ENCODE data around the gene LRRC7. TPM values are rescaled to one million over a fixed set of nuclear protein-coding genes. Genes with fewer than 3 reads are reported as not detected.
"Not testable (repeated sequence)": the region's sequence is repeated elsewhere in the genome, so short reads cannot be mapped to it uniquely, and the experiment has no call there.

Gene LRRC7
- total and polyA plus RNA-seq, 7 donors, result 0.33 to 1.2 (median 0.94) TPM; not detected in 2

DNA sequence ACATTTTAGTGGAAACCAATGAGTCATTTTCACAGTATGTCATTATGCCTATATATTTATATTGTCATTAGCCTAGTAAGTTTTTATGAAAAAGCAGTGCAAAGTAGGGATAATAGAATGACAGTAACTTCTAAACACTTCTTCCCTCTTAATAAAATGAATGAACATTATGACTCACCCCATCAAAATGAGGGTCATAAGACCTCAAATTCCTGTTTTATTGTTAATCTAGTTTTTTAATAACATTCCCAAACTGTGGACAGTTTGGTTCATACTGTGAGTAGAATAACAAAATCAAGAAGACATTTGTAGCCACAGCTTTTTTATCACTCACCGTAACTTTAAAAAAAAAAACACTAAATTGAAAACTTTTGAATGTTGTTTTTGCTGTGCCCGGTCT is 477.1 kb downstream of the LRRC7 start:
- 82 to 92% (median 88%) methylated on average over 2 of the region's 2 CpGs for WGBS, 3 donors
- H3K27me3 ChIP-seq (ENCODE audit: insufficient read depth in 3 of 3, low read length in 2 of 3), result no peaks in the 10 kb centered on the region
- no peaks in the 10 kb centered on the region for H3K9me3 ChIP-seq
- no peak for ATAC-seq
- intact Hi-C loops (cut with DNase I), result no loop called here
- no peaks in the 10 kb centered on the region for H3K4me1 ChIP-seq
- TF ChIP-seq, protein P1, sequence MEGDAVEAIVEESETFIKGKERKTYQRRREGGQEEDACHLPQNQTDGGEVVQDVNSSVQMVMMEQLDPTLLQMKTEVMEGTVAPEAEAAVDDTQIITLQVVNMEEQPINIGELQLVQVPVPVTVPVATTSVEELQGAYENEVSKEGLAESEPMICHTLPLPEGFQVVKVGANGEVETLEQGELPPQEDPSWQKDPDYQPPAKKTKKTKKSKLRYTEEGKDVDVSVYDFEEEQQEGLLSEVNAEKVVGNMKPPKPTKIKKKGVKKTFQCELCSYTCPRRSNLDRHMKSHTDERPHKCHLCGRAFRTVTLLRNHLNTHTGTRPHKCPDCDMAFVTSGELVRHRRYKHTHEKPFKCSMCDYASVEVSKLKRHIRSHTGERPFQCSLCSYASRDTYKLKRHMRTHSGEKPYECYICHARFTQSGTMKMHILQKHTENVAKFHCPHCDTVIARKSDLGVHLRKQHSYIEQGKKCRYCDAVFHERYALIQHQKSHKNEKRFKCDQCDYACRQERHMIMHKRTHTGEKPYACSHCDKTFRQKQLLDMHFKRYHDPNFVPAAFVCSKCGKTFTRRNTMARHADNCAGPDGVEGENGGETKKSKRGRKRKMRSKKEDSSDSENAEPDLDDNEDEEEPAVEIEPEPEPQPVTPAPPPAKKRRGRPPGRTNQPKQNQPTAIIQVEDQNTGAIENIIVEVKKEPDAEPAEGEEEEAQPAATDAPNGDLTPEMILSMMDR (IDR thresholded peaks at IDR 0.05), result no peak
- H3K27ac ChIP-seq, result no peak overlapping the region
- H3K36me3 ChIP-seq (ENCODE audit: insufficient read depth in 1 of 2, low read depth in 1 of 2), result no peaks in the 10 kb centered on the region
- no peak for DNase-seq
- no peak overlapping the region for H3K4me3 ChIP-seq

DNA sequence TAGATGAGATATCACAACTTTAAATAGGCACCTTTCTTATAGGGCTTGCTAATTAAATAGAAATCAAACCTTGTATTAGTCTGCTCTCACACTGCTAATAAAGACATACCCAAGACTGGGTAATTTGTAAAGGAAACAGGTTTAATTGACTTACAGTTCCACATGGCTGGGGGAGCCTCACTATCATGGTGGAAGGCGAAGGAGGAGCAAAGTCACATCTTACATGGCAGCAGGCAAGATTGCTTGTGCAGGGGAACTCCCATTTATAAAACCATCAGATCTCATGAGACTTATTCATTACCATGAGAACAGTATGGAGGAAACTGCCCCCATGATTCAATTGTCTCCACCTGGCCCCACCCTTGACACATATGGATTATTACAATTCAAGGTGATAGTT is 477.9 kb downstream of the LRRC7 start:
- WGBS, 3 donors, result 96 to 100% (median 96%) methylated on average over 1 of the region's 1 CpG
- intact Hi-C loops (cut with DNase I); H3K27ac ChIP-seq; ATAC-seq; DNase-seq; H3K4me3 ChIP-seq; H3K4me1 ChIP-seq; H3K27me3 ChIP-seq (ENCODE audit: insufficient read depth in 3 of 3, low read length in 2 of 3); H3K9me3 ChIP-seq; H3K36me3 ChIP-seq (ENCODE audit: insufficient read depth in 1 of 2, low read depth in 1 of 2): not testable (repeated sequence)

DNA sequence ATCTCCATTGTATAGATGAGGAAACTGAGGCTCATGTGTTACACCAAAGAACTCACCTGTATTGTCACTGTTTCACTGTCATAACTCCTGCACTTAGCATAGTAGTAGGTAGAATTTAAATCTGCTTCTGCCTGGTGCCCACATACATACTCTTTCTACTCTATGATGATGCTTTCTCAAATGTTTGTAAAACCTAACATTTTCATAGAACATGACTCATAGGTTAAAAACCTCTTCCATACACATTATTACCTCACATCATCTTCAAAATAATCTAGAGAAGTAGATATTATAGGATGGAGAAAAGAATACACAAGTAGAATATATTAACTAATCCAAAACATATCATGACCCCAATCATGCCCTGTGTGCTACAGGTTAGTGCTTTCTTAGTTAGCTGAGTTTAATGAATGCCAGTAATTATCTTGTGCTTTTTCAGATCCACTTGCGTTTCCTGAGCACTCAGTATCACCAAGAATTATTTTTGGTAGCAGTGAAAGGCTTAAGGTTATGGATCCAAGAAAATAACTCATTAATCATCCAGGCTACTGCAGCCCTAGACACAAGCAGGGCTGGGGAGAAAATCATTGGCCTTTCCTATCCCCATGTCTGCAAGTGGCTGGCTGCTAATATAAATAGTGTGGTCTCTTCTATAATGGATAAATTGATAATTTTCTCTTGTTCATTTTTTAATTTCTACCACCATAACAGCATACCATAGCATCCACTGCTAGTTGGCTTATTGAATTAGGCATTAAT is 480.8 kb downstream of the LRRC7 start:
- no peak for DNase-seq
- Histone ChIP-seq H3K9me3 (no peaks in the 10 kb centered on the region), H3K27me3 (ENCODE audit: insufficient read depth in 3 of 3, low read length in 2 of 3) (no peaks in the 10 kb centered on the region), H3K4me3 (no peak overlapping the region), H3K36me3 (ENCODE audit: insufficient read depth in 1 of 2, low read depth in 1 of 2) (no peaks in the 10 kb centered on the region), H3K27ac (no peak overlapping the region), H3K4me1 (no peaks in the 10 kb centered on the region)
- TF ChIP-seq, protein P1 (IDR thresholded peaks at IDR 0.05), result no peak
- 26 to 63% (median 31%) methylated on average over 1 of the region's 1 CpG for WGBS, 3 donors
- intact Hi-C loops (cut with DNase I), result no loop called here
- no peak for ATAC-seq

DNA sequence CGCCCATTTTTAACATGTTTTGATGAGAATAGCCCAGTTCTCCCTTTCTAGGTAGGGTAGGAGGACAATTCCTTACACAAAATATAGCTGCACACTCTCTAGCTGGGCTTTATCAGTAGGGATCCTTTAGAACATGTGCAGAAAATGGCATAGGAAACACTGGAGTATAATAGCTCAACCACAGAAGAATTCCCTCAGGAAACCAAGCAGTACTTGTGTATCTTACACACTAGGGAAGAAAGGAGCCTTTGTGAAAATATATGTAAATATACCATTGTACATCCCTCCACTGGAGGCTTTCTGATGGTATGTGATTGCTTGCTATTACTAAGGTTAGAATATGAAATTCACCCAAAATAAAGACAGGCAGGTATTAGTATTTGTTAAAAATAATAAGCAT is 484.2 kb downstream of the LRRC7 start:
- no peak for ATAC-seq
- H3K27me3 ChIP-seq (ENCODE audit: insufficient read depth in 3 of 3, low read length in 2 of 3), result no peaks in the 10 kb centered on the region
- DNase-seq, result no peak
- no peaks in the 10 kb centered on the region for H3K36me3 ChIP-seq (ENCODE audit: insufficient read depth in 1 of 2, low read depth in 1 of 2)
- intact Hi-C loops (cut with DNase I), result no loop called here
- no peak overlapping the region for H3K4me3 ChIP-seq
- whole genome bisulfite sequencing, 3 donors, result 29 to 70% (median 60%) methylated on average over 1 of the region's 1 CpG
- no peaks in the 10 kb centered on the region for H3K9me3 ChIP-seq
- TF ChIP-seq, protein P1 (IDR thresholded peaks at IDR 0.05), result no peak
- no peaks in the 10 kb centered on the region for H3K4me1 ChIP-seq
- H3K27ac ChIP-seq, result no peak overlapping the region

DNA sequence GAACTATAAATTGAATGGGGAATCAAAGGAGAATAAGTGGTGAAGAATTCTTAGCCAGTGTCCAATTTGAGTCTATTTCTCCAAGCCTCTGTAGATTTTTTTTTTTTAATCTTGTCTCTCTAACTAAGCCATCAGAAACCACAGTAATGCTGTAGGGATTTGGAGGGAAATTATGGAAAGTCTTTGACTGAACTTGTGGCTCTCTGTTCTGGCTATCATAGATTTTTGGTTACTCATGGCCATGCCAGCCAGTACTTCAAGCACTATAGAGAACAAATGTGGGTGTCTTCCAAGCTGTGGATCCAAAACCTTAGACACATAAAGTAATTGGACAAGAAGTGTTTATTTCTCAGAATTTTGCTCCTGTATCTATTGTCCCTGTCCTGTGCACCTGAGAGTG is 489.8 kb downstream of the LRRC7 start:
- Histone ChIP-seq H3K4me3 (no peak overlapping the region), H3K36me3 (ENCODE audit: insufficient read depth in 1 of 2, low read depth in 1 of 2) (no peaks in the 10 kb centered on the region), H3K9me3 (no peaks in the 10 kb centered on the region), H3K4me1 (no peaks in the 10 kb centered on the region), H3K27ac (no peak overlapping the region), H3K27me3 (ENCODE audit: insufficient read depth in 3 of 3, low read length in 2 of 3) (no peaks in the 10 kb centered on the region)
- ATAC-seq, result no peak
- intact Hi-C loops (cut with DNase I), result no loop called here
- TF ChIP-seq, protein P1 (IDR thresholded peaks at IDR 0.05), result no peak
- DNase-seq, result no peak

Data from psoas muscle (tissue), 8 donors.